A673 (cell line): ENCODE data around the gene ZBTB33.

Source experiments
- EZH2 ChIP-seq: fragments of 200-600 bp; sonication (generic); IDR thresholded peaks from 2 replicates; pipeline ENCODE4 v1.6.1; 2017; ENCODE audit warnings: borderline replicate concordance, low read depth, mild to moderate bottlenecking, mixed read lengths, antibody characterized with exemption, low read length; ENCODE audit not compliant: poor library complexity, severe bottlenecking
- TF ChIP-seq, protein P1 (sequence below): fragments of 300-800, 200-600 bp; sonication (generic); conservative IDR thresholded peaks from 2 replicates; pipeline ENCODE4 v1.5.1; 2017; ENCODE audit warnings: low read depth, mild to moderate bottlenecking, antibody characterized with exemption, low read length, moderate library complexity, mixed read lengths

DNA sequence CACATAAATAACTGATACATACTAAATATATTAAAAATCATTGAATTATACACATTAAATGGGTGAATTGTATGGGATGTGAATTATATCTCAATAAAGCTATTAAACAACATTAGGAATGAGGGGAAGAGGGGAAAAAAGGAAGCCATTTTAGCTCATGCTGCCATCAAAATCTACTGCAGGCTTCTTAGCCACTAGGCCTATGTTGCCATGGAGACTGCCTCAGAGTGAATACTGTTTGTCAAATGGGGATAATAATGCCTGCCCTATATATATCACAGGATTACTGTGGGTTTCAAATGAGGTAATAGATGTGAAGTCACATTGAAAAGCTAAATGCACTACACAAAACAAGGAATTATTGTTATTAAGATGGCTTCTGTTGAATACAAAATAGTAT, 39.5 kb downstream of the ZBTB33 start:
- TF ChIP-seq, protein P1, sequence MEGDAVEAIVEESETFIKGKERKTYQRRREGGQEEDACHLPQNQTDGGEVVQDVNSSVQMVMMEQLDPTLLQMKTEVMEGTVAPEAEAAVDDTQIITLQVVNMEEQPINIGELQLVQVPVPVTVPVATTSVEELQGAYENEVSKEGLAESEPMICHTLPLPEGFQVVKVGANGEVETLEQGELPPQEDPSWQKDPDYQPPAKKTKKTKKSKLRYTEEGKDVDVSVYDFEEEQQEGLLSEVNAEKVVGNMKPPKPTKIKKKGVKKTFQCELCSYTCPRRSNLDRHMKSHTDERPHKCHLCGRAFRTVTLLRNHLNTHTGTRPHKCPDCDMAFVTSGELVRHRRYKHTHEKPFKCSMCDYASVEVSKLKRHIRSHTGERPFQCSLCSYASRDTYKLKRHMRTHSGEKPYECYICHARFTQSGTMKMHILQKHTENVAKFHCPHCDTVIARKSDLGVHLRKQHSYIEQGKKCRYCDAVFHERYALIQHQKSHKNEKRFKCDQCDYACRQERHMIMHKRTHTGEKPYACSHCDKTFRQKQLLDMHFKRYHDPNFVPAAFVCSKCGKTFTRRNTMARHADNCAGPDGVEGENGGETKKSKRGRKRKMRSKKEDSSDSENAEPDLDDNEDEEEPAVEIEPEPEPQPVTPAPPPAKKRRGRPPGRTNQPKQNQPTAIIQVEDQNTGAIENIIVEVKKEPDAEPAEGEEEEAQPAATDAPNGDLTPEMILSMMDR = no peak
- TF ChIP-seq EZH2 = no peak
